ENCODE measurements around the gene NT5E.

NT5E gene

GRCh38 chr6:85455471-85456026 lies 5.7 kb downstream of the NT5E start:
- no peaks in the 10 kb centered on the region for H3K36me3 ChIP-seq (ENCODE audit: low read length)
- no peaks in the 10 kb centered on the region for H3K9me2 ChIP-seq (replicated peaks; ENCODE audit: insufficient read depth, low read length)
- H3K27ac ChIP-seq (ENCODE audit: low read depth, low read length): no peak overlapping the region
- no peaks in the 10 kb centered on the region for H3K9me3 ChIP-seq (ENCODE audit: insufficient read depth, low read length)
- no peak for TF ChIP-seq EZH2phosphoT487 (conservative IDR thresholded peaks at IDR 0.05; ENCODE audit: low read length)
- no peak for TF ChIP-seq CTCF (IDR thresholded peaks at IDR 0.05; ENCODE audit: insufficient read depth, low read length, poor library complexity, severe bottlenecking)
- no peak overlapping the region for H3K9ac ChIP-seq (ENCODE audit: low read length)
- no peak overlapping the region for H2AFZ ChIP-seq (ENCODE audit: low read depth, low read length, severe bottlenecking)
- no peaks in the 10 kb centered on the region for H3K79me2 ChIP-seq (ENCODE audit: insufficient read depth, low read length)
- H3K4me2 ChIP-seq (ENCODE audit: low read depth, low read length, poor library complexity, severe bottlenecking): no peak overlapping the region
- H3F3A ChIP-seq (ENCODE audit: insufficient read depth): no peaks in the 10 kb centered on the region
- H3K4me3 ChIP-seq (ENCODE audit: insufficient read depth, low read length, poor library complexity, severe bottlenecking): no peak overlapping the region
- no peaks in the 10 kb centered on the region for H4K20me1 ChIP-seq (ENCODE audit: low read depth, low read length)
- no peaks in the 10 kb centered on the region for H3K27me3 ChIP-seq (ENCODE audit: low read length)

GRCh38 chr6:85456782-85457181 lies 6.9 kb downstream of the NT5E start:
- no peaks in the 10 kb centered on the region for H3K36me3 ChIP-seq (ENCODE audit: low read length)
- no peak overlapping the region for H3K4me2 ChIP-seq (ENCODE audit: low read depth, low read length, poor library complexity, severe bottlenecking)
- H3K9ac ChIP-seq (ENCODE audit: low read length): no peak overlapping the region
- TF ChIP-seq EZH2phosphoT487 (conservative IDR thresholded peaks at IDR 0.05; ENCODE audit: low read length): no peak
- no peak for TF ChIP-seq CTCF (IDR thresholded peaks at IDR 0.05; ENCODE audit: insufficient read depth, low read length, poor library complexity, severe bottlenecking)
- no peak overlapping the region for H3K4me3 ChIP-seq (ENCODE audit: insufficient read depth, low read length, poor library complexity, severe bottlenecking)
- H3K9me2 ChIP-seq (replicated peaks; ENCODE audit: insufficient read depth, low read length): no peaks in the 10 kb centered on the region
- no peaks in the 10 kb centered on the region for H3F3A ChIP-seq (ENCODE audit: insufficient read depth)
- no peaks in the 10 kb centered on the region for H3K9me3 ChIP-seq (ENCODE audit: insufficient read depth, low read length)
- H3K79me2 ChIP-seq (ENCODE audit: insufficient read depth, low read length): no peaks in the 10 kb centered on the region
- H4K20me1 ChIP-seq (ENCODE audit: low read depth, low read length): no peaks in the 10 kb centered on the region
- no peaks in the 10 kb centered on the region for H3K27me3 ChIP-seq (ENCODE audit: low read length)
- H3K27ac ChIP-seq (ENCODE audit: low read depth, low read length): no peak overlapping the region
- no peak overlapping the region for H2AFZ ChIP-seq (ENCODE audit: low read depth, low read length, severe bottlenecking)

- Histone ChIP-seq H2AFZ (ENCODE audit: low read depth, low read length, severe bottlenecking) (no peak overlapping the region), H3K9me3 (ENCODE audit: insufficient read depth, low read length) (no peaks in the 10 kb centered on the region), H3K36me3 (ENCODE audit: low read length) (no peaks in the 10 kb centered on the region), H3K27ac (ENCODE audit: low read depth, low read length) (no peak overlapping the region), H3K27me3 (ENCODE audit: low read length) (no peaks in the 10 kb centered on the region), H3K9me2 (replicated peaks; ENCODE audit: insufficient read depth, low read length) (no peaks in the 10 kb centered on the region), H3F3A (ENCODE audit: insufficient read depth) (no peaks in the 10 kb centered on the region), H4K20me1 (ENCODE audit: low read depth, low read length) (no peaks in the 10 kb centered on the region), H3K79me2 (ENCODE audit: insufficient read depth, low read length) (no peaks in the 10 kb centered on the region), H3K9ac (ENCODE audit: low read length) (no peak overlapping the region), H3K4me2 (ENCODE audit: low read depth, low read length, poor library complexity, severe bottlenecking) (no peak overlapping the region), H3K4me3 (ENCODE audit: insufficient read depth, low read length, poor library complexity, severe bottlenecking) (no peak overlapping the region)
- TF ChIP-seq EZH2phosphoT487 (conservative IDR thresholded peaks at IDR 0.05; ENCODE audit: low read length): no peak
- TF ChIP-seq CTCF (IDR thresholded peaks at IDR 0.05; ENCODE audit: insufficient read depth, low read length, poor library complexity, severe bottlenecking): no peak
Measured at GRCh38 chr6:85458184-85458583, 8.3 kb downstream of the NT5E start.
